ENCODE data around the gene FAM110D.
A peak's percentile ranks its signal among the peaks of the same experiment; 100 is the strongest.

FAM110D gene

GRCh38 chr1:26189331-26189730 lies 30.5 kb downstream of the FAM110D start:
- no peak overlapping the region for H3K27ac ChIP-seq (ENCODE audit: low read depth, low read length)
- H4K8ac ChIP-seq (ENCODE audit: low read depth, low read length), result no peak overlapping the region
- H3K4me1 ChIP-seq (ENCODE audit: control insufficient read depth, low read depth, low read length), result peaks cover 3% of the 10 kb centered on the region
- no peaks in the 10 kb centered on the region for H3K27me3 ChIP-seq (ENCODE audit: insufficient read depth, low read length, poor library complexity)
- no CpG with 5 or more reads among the region's 6 CpGs for WGBS (ENCODE audit: extremely low coverage, insufficient coverage, low lambda C conversion rate)
- no peak overlapping the region for H2BK120ac ChIP-seq (ENCODE audit: low read depth, low read length)
- H3K79me1 ChIP-seq (ENCODE audit: low read length), result no peaks in the 10 kb centered on the region
- H3K4ac ChIP-seq (ENCODE audit: low read depth, low read length), result no peak overlapping the region
- no peak overlapping the region for H3K9ac ChIP-seq (ENCODE audit: low read length)
- DNase-seq, result no peak
- no peak overlapping the region for H3K56ac ChIP-seq (ENCODE audit: low read length)
- H3K36me3 ChIP-seq (ENCODE audit: control insufficient read depth, insufficient read depth, low read length), result no peaks in the 10 kb centered on the region
- H3K23ac ChIP-seq (ENCODE audit: low read length), result no peak overlapping the region
- H3K4me2 ChIP-seq (ENCODE audit: low read length), result no peak overlapping the region
- H2BK15ac ChIP-seq (replicated peaks; ENCODE audit: low read depth), result no peak overlapping the region
- no peak overlapping the region for H2AK5ac ChIP-seq (ENCODE audit: low read length)
- no peak overlapping the region for H3K4me3 ChIP-seq (ENCODE audit: low read length)
- no peak overlapping the region for H4K5ac ChIP-seq (ENCODE audit: low read length)
- H3K18ac ChIP-seq (ENCODE audit: low read length), result no peak overlapping the region
- H2BK5ac ChIP-seq (ENCODE audit: low read length), result no peak overlapping the region
- no peaks in the 10 kb centered on the region for H3K79me2 ChIP-seq (ENCODE audit: control insufficient read depth, insufficient read depth, low read length)

DNA sequence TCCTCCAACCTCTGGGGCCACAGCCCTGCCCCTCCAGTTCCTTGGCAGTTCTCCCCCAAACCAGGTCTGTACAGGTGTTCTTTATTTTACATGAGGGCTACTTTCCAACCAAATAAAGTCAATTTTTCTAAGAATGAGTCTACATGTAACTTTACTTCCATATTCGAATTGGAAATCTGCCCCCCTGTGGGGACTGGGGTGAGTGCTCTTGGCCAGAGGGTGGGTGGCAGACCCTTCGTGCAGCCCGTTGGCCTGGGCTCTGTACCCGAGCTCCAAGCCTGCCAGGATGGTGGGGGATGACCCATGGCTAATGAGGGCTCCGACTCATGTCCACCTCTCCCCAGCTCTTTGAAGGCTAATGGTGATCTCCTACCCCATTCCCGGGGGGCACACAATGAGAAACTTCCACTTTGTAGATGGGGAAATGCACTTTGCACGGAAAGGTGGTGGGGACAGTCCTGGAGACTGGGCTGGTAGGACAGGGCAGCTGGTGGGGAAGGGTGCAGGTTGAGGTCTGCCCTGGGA lies 30.9 kb downstream of the FAM110D start:
- Histone ChIP-seq H2BK5ac (ENCODE audit: low read length) (no peak overlapping the region), H3K56ac (ENCODE audit: low read length) (no peak overlapping the region), H3K18ac (ENCODE audit: low read length) (no peak overlapping the region), H3K27ac (ENCODE audit: low read depth, low read length) (no peak overlapping the region), H3K36me3 (ENCODE audit: control insufficient read depth, insufficient read depth, low read length) (no peaks in the 10 kb centered on the region), H2AK5ac (ENCODE audit: low read length) (no peak overlapping the region), H3K4ac (ENCODE audit: low read depth, low read length) (no peak overlapping the region), H3K4me2 (ENCODE audit: low read length) (no peak overlapping the region), H3K4me3 (ENCODE audit: low read length) (no peak overlapping the region), H3K27me3 (ENCODE audit: insufficient read depth, low read length, poor library complexity) (no peaks in the 10 kb centered on the region), H2BK15ac (replicated peaks; ENCODE audit: low read depth) (no peak overlapping the region), H2BK120ac (ENCODE audit: low read depth, low read length) (no peak overlapping the region), H3K9ac (ENCODE audit: low read length) (no peak overlapping the region), H4K8ac (ENCODE audit: low read depth, low read length) (no peak overlapping the region), H3K23ac (ENCODE audit: low read length) (no peak overlapping the region), H3K4me1 (ENCODE audit: control insufficient read depth, low read depth, low read length) (peaks cover 3% of the 10 kb centered on the region), H3K79me1 (ENCODE audit: low read length) (no peaks in the 10 kb centered on the region), H3K79me2 (ENCODE audit: control insufficient read depth, insufficient read depth, low read length) (no peaks in the 10 kb centered on the region), H4K5ac (ENCODE audit: low read length) (no peak overlapping the region)
- WGBS (ENCODE audit: extremely low coverage, insufficient coverage, low lambda C conversion rate), result no CpG with 5 or more reads among the region's 7 CpGs
- DNase-seq, result no peak

DNA sequence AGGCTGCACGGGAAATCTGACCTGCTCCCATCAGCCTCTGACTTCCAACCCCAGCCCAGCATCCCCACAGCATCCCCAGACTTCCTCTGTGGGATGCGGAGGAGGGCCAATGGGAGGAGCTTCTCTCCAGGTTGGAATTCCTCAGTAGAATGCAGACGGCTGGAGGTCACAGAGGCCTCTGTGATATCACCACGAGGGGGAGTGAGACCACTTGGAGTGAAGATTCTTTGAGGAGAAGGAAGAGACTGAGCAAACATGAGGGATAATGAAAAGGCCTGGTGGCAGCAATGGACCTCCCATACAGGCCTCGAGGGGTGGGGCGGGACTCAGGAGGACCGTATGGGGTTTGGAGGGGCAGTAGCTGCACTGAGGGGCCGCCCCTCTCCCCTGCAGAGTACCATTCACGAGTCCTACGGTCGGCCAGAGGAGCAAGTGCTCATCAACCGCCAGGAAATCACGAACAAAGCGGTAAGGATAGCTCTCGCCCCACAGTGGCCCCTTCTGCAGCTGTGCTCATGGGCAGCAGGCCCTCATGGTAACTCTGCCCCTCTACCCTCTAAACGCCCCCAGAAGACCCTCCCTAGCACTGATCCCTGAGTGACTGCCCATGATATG lies 31.6 kb downstream of the FAM110D start, which contains the start of gene CATSPER4:
Gene CATSPER4 (plus strand): TSS at position 230 of the 615 bp plus-strand sequence. CDS start 26 bp downstream, at position 256.
- no peaks in the 10 kb centered on the region for H3K79me2 ChIP-seq (ENCODE audit: control insufficient read depth, insufficient read depth, low read length)
- H3K23ac ChIP-seq (ENCODE audit: low read length), result no peak within 1 kb of the TSS
- H2AK5ac ChIP-seq (ENCODE audit: low read length), result no peak within 1 kb of the TSS
- no peak within 1 kb of the TSS for H3K27ac ChIP-seq (ENCODE audit: low read depth, low read length)
- peak within 1 kb of the TSS; percentile 30 for H3K9ac ChIP-seq (ENCODE audit: low read length)
- H3K4me2 ChIP-seq (ENCODE audit: low read length), result no peak within 1 kb of the TSS
- peak; percentile 98 for DNase-seq
- peak within 1 kb of the TSS; percentile 84 for H3K56ac ChIP-seq (ENCODE audit: low read length)
- H2BK5ac ChIP-seq (ENCODE audit: low read length), result no peak within 1 kb of the TSS
- H3K79me1 ChIP-seq (ENCODE audit: low read length), result no peaks in the 10 kb centered on the region
- no peaks in the 10 kb centered on the region for H3K36me3 ChIP-seq (ENCODE audit: control insufficient read depth, insufficient read depth, low read length)
- H4K8ac ChIP-seq (ENCODE audit: low read depth, low read length), result no peak within 1 kb of the TSS
- H3K4ac ChIP-seq (ENCODE audit: low read depth, low read length), result no peak within 1 kb of the TSS
- H2BK15ac ChIP-seq (replicated peaks; ENCODE audit: low read depth), result no peak within 1 kb of the TSS
- no peaks in the 10 kb centered on the region for H3K27me3 ChIP-seq (ENCODE audit: insufficient read depth, low read length, poor library complexity)
- peaks cover 3% of the 10 kb centered on the region for H3K4me1 ChIP-seq (ENCODE audit: control insufficient read depth, low read depth, low read length)
- H3K18ac ChIP-seq (ENCODE audit: low read length), result no peak within 1 kb of the TSS
- no peak within 1 kb of the TSS for H3K4me3 ChIP-seq (ENCODE audit: low read length)
- no peak within 1 kb of the TSS for H2BK120ac ChIP-seq (ENCODE audit: low read depth, low read length)
- no CpG with 5 or more reads among the region's 16 CpGs for WGBS (ENCODE audit: extremely low coverage, insufficient coverage, low lambda C conversion rate)
- H4K5ac ChIP-seq (ENCODE audit: low read length), result peak within 1 kb of the TSS; percentile 21

- Histone ChIP-seq H4K5ac (ENCODE audit: low read length) (no peak overlapping the region), H3K79me2 (ENCODE audit: control insufficient read depth, insufficient read depth, low read length) (no peaks in the 10 kb centered on the region), H3K18ac (ENCODE audit: low read length) (no peak overlapping the region), H3K27ac (ENCODE audit: low read depth, low read length) (no peak overlapping the region), H3K4me2 (ENCODE audit: low read length) (no peak overlapping the region), H2BK5ac (ENCODE audit: low read length) (no peak overlapping the region), H3K56ac (ENCODE audit: low read length) (no peak overlapping the region), H2AK5ac (ENCODE audit: low read length) (no peak overlapping the region), H3K4me1 (ENCODE audit: control insufficient read depth, low read depth, low read length) (peaks cover 3% of the 10 kb centered on the region), H3K4me3 (ENCODE audit: low read length) (no peak overlapping the region), H3K23ac (ENCODE audit: low read length) (no peak overlapping the region), H3K9ac (ENCODE audit: low read length) (no peak overlapping the region), H3K36me3 (ENCODE audit: control insufficient read depth, insufficient read depth, low read length) (no peaks in the 10 kb centered on the region), H4K8ac (ENCODE audit: low read depth, low read length) (no peak overlapping the region), H2BK15ac (replicated peaks; ENCODE audit: low read depth) (no peak overlapping the region), H3K4ac (ENCODE audit: low read depth, low read length) (no peak overlapping the region), H3K27me3 (ENCODE audit: insufficient read depth, low read length, poor library complexity) (no peaks in the 10 kb centered on the region), H2BK120ac (ENCODE audit: low read depth, low read length) (no peak overlapping the region), H3K79me1 (ENCODE audit: low read length) (no peaks in the 10 kb centered on the region)
- no CpG with 5 or more reads among the region's 3 CpGs for WGBS (ENCODE audit: extremely low coverage, insufficient coverage, low lambda C conversion rate)
- DNase-seq, result no peak
Observed at GRCh38 chr1:26191739-26192138, 32.9 kb downstream of the FAM110D start.

GRCh38 chr1:26195805-26196204 lies 36.9 kb downstream of the FAM110D start:
- no peak overlapping the region for H3K18ac ChIP-seq (ENCODE audit: low read length)
- no peaks in the 10 kb centered on the region for H3K27me3 ChIP-seq (ENCODE audit: insufficient read depth, low read length, poor library complexity)
- no peak overlapping the region for H3K4ac ChIP-seq (ENCODE audit: low read depth, low read length)
- no peak overlapping the region for H4K8ac ChIP-seq (ENCODE audit: low read depth, low read length)
- H2AK5ac ChIP-seq (ENCODE audit: low read length), result no peak overlapping the region
- peaks cover 3% of the 10 kb centered on the region for H3K4me1 ChIP-seq (ENCODE audit: control insufficient read depth, low read depth, low read length)
- no peaks in the 10 kb centered on the region for H3K79me1 ChIP-seq (ENCODE audit: low read length)
- H3K4me3 ChIP-seq (ENCODE audit: low read length), result no peak overlapping the region
- WGBS (ENCODE audit: extremely low coverage, insufficient coverage, low lambda C conversion rate), result no CpG with 5 or more reads among the region's 3 CpGs
- no peak overlapping the region for H2BK120ac ChIP-seq (ENCODE audit: low read depth, low read length)
- no peak overlapping the region for H3K9ac ChIP-seq (ENCODE audit: low read length)
- no peak overlapping the region for H3K56ac ChIP-seq (ENCODE audit: low read length)
- H3K27ac ChIP-seq (ENCODE audit: low read depth, low read length), result no peak overlapping the region
- no peak overlapping the region for H4K5ac ChIP-seq (ENCODE audit: low read length)
- DNase-seq, result no peak
- no peaks in the 10 kb centered on the region for H3K36me3 ChIP-seq (ENCODE audit: control insufficient read depth, insufficient read depth, low read length)
- H3K4me2 ChIP-seq (ENCODE audit: low read length), result no peak overlapping the region
- H3K23ac ChIP-seq (ENCODE audit: low read length), result no peak overlapping the region
- H2BK15ac ChIP-seq (replicated peaks; ENCODE audit: low read depth), result no peak overlapping the region
- no peak overlapping the region for H2BK5ac ChIP-seq (ENCODE audit: low read length)
- no peaks in the 10 kb centered on the region for H3K79me2 ChIP-seq (ENCODE audit: control insufficient read depth, insufficient read depth, low read length)

GRCh38 chr1:26197301-26197700 lies 38.4 kb downstream of the FAM110D start:
- no peaks in the 10 kb centered on the region for H3K36me3 ChIP-seq (ENCODE audit: control insufficient read depth, insufficient read depth, low read length)
- peak overlapping the region; percentile 7 for H3K56ac ChIP-seq (ENCODE audit: low read length)
- DNase-seq, result no peak
- no CpG with 5 or more reads among the region's 3 CpGs for WGBS (ENCODE audit: extremely low coverage, insufficient coverage, low lambda C conversion rate)
- no peak overlapping the region for H3K23ac ChIP-seq (ENCODE audit: low read length)
- no peaks in the 10 kb centered on the region for H3K79me1 ChIP-seq (ENCODE audit: low read length)
- no peak overlapping the region for H3K9ac ChIP-seq (ENCODE audit: low read length)
- peaks cover 3% of the 10 kb centered on the region for H3K4me1 ChIP-seq (ENCODE audit: control insufficient read depth, low read depth, low read length)
- no peak overlapping the region for H2BK15ac ChIP-seq (replicated peaks; ENCODE audit: low read depth)
- no peak overlapping the region for H2BK5ac ChIP-seq (ENCODE audit: low read length)
- H3K27me3 ChIP-seq (ENCODE audit: insufficient read depth, low read length, poor library complexity), result no peaks in the 10 kb centered on the region
- H3K79me2 ChIP-seq (ENCODE audit: control insufficient read depth, insufficient read depth, low read length), result no peaks in the 10 kb centered on the region
- H2BK120ac ChIP-seq (ENCODE audit: low read depth, low read length), result no peak overlapping the region
- no peak overlapping the region for H3K27ac ChIP-seq (ENCODE audit: low read depth, low read length)
- H4K8ac ChIP-seq (ENCODE audit: low read depth, low read length), result no peak overlapping the region
- H3K18ac ChIP-seq (ENCODE audit: low read length), result no peak overlapping the region
- H3K4me2 ChIP-seq (ENCODE audit: low read length), result no peak overlapping the region
- H2AK5ac ChIP-seq (ENCODE audit: low read length), result no peak overlapping the region
- no peak overlapping the region for H3K4me3 ChIP-seq (ENCODE audit: low read length)
- H4K5ac ChIP-seq (ENCODE audit: low read length), result no peak overlapping the region
- no peak overlapping the region for H3K4ac ChIP-seq (ENCODE audit: low read depth, low read length)
